WTC11 (cell line): Measurements from ENCODE around the gene ITGAL. TPM values are rescaled to one million over a fixed set of nuclear protein-coding genes. Genes with fewer than 3 reads are reported as not detected.

Experiments used
- ATAC-seq: fragments of 200-7000 bp; cut with Tn5 transposase; 2 replicates; pipeline ENCODE4 v1.10.0; 2021; ENCODE audit warnings: mild to moderate bottlenecking, moderate library complexity
- CTCF ChIA-PET: fragments of 300-600 bp; sonication (Branson Sonifier 250); formaldehyde crosslinking; loops from one replicate; lab custom pipeline; 2021; ENCODE audit warnings: antibody characterized with exemption; lab: Charles Lee
- POLR2A ChIA-PET: fragments of 350-600 bp; sonication (Branson Sonifier 250); formaldehyde crosslinking; loops from one replicate; lab custom pipeline; 2021; ENCODE audit warnings: antibody characterized with exemption; lab: Charles Lee
- DNase-seq: peaks from one replicate; pipeline ENCODE4 v3.0.0; 2021; ENCODE audit warnings: low spot score
- H3K27ac Mint-ChIP-seq: 2 replicates; pipeline ENCODE4 v1.8.0; 2021; ENCODE audit warnings: mixed read lengths
- H3K27me3 Mint-ChIP-seq: 2 replicates; pipeline ENCODE4 v1.8.0; 2021; ENCODE audit warnings: low read depth, mild to moderate bottlenecking, moderate library complexity, mixed read lengths
- H3K36me3 Mint-ChIP-seq: 2 replicates; pipeline ENCODE4 v1.8.0; 2021; ENCODE audit warnings: mixed read lengths
- H3K4me1 Mint-ChIP-seq: 2 replicates; pipeline ENCODE4 v1.8.0; 2022; ENCODE audit warnings: mixed read lengths
- H3K4me3 Mint-ChIP-seq: 2 replicates; pipeline ENCODE4 v1.8.0; 2021; ENCODE audit warnings: mild to moderate bottlenecking, moderate library complexity, mixed read lengths
- H3K9me3 Mint-ChIP-seq: 2 replicates; pipeline ENCODE4 v1.8.0; 2021; ENCODE audit warnings: mixed read lengths
- CREM ChIP-seq: sonication (generic); formaldehyde crosslinking; IDR thresholded peaks from 2 replicates; pipeline ENCODE4 v1.8.1; 2022; ENCODE audit warnings: mild to moderate bottlenecking, missing genetic modification reagents, moderate library complexity
- E2F5 ChIP-seq: sonication (generic); formaldehyde crosslinking; IDR thresholded peaks from 2 replicates; pipeline ENCODE4 v1.8.1; 2022; ENCODE audit warnings: mild to moderate bottlenecking, moderate library complexity, missing genetic modification reagents
- EMX1 ChIP-seq: fragments of 250-450 bp; sonication (Bioruptor Pico); IDR thresholded peaks from 2 replicates; pipeline ENCODE4 v1.8.0; 2021; ENCODE audit warnings: mild to moderate bottlenecking
- FOXK1 ChIP-seq: sonication (generic); formaldehyde crosslinking; IDR thresholded peaks from 2 replicates; pipeline ENCODE4 v1.8.0; 2022; ENCODE audit warnings: mild to moderate bottlenecking, moderate library complexity, missing genetic modification reagents
- FOXP1 ChIP-seq: sonication (generic); formaldehyde crosslinking; IDR thresholded peaks from 2 replicates; pipeline ENCODE4 v1.8.0; 2022; ENCODE audit warnings: missing genetic modification reagents, mild to moderate bottlenecking, moderate library complexity, borderline replicate concordance
- GTF2I ChIP-seq: fragments of 250-450 bp; sonication (Bioruptor Pico); conservative IDR thresholded peaks from 2 replicates; pipeline ENCODE4 v1.4.0; 2021; ENCODE audit warnings: mild to moderate bottlenecking
- KAT7 ChIP-seq: sonication (generic); formaldehyde crosslinking; IDR thresholded peaks from 2 replicates; pipeline ENCODE4 v1.8.1; 2023; ENCODE audit warnings: missing genetic modification reagents, mild to moderate bottlenecking, borderline replicate concordance
- NR2C2 ChIP-seq: sonication (generic); formaldehyde crosslinking; IDR thresholded peaks from 2 replicates; pipeline ENCODE4 v1.8.0; 2022; ENCODE audit warnings: mild to moderate bottlenecking, missing genetic modification reagents
- NR3C1 ChIP-seq: sonication (generic); formaldehyde crosslinking; conservative IDR thresholded peaks from 2 replicates; pipeline ENCODE4 v1.8.1; 2023; ENCODE audit warnings: low read depth, mild to moderate bottlenecking, missing genetic modification reagents
- OVOL2 ChIP-seq: fragments of 250-450 bp; sonication (Bioruptor Pico); IDR thresholded peaks from 2 replicates; pipeline ENCODE4 v1.9.0; 2021; ENCODE audit warnings: mild to moderate bottlenecking, borderline replicate concordance
- PRRX2 ChIP-seq: fragments of 250-450 bp; sonication (Bioruptor Pico); IDR thresholded peaks from 2 replicates; pipeline ENCODE4 v1.8.0; 2021; ENCODE audit warnings: mild to moderate bottlenecking
- RELA ChIP-seq: sonication (generic); formaldehyde crosslinking; IDR thresholded peaks from 2 replicates; pipeline ENCODE4 v1.8.1; 2022; ENCODE audit warnings: missing genetic modification reagents, mild to moderate bottlenecking, borderline replicate concordance
- TP53 ChIP-seq: sonication (generic); formaldehyde crosslinking; IDR thresholded peaks from 2 replicates; pipeline ENCODE4 v1.8.1; 2023; ENCODE audit warnings: mild to moderate bottlenecking, missing genetic modification reagents
- ZNF121 ChIP-seq: sonication (generic); formaldehyde crosslinking; IDR thresholded peaks from 2 replicates; pipeline ENCODE4 v1.8.0; 2023; ENCODE audit warnings: missing genetic modification reagents
- ZNF219 ChIP-seq: sonication (generic); formaldehyde crosslinking; IDR thresholded peaks from 2 replicates; pipeline ENCODE4 v1.8.0; 2023; ENCODE audit warnings: missing genetic modification reagents, mild to moderate bottlenecking, borderline replicate concordance
- ZNF317 ChIP-seq: sonication (generic); formaldehyde crosslinking; IDR thresholded peaks from 2 replicates; pipeline ENCODE4 v1.8.1; 2023; ENCODE audit warnings: low read depth, mild to moderate bottlenecking, moderate library complexity, missing genetic modification reagents, borderline replicate concordance
- total RNA-seq: library from RNA; stranded (reverse); gene quantifications from 3 replicates; pipeline ENCODE4 v1.2.3, GENCODE V29; 2021
- TF ChIP-seq, protein P1 (sequence below): sonication (generic); formaldehyde crosslinking; IDR thresholded peaks from 2 replicates; pipeline ENCODE4 v1.8.0; 2023; ENCODE audit warnings: missing genetic modification reagents, mild to moderate bottlenecking, borderline replicate concordance
- TF ChIP-seq, protein P2 (sequence below): sonication (generic); formaldehyde crosslinking; IDR thresholded peaks from 2 replicates; pipeline ENCODE4 v1.8.1; 2022; ENCODE audit warnings: low read depth, mild to moderate bottlenecking, moderate library complexity, missing genetic modification reagents, borderline replicate concordance
- TF ChIP-seq, protein P3 (sequence below): fragments of 250-450 bp; sonication (Bioruptor Pico); conservative IDR thresholded peaks from 2 replicates; pipeline ENCODE4 v1.9.0; 2021; ENCODE audit warnings: mild to moderate bottlenecking

Gene ITGAL
- total RNA-seq, 1 experiment from 2014 or later = 1.0 TPM

DNA sequence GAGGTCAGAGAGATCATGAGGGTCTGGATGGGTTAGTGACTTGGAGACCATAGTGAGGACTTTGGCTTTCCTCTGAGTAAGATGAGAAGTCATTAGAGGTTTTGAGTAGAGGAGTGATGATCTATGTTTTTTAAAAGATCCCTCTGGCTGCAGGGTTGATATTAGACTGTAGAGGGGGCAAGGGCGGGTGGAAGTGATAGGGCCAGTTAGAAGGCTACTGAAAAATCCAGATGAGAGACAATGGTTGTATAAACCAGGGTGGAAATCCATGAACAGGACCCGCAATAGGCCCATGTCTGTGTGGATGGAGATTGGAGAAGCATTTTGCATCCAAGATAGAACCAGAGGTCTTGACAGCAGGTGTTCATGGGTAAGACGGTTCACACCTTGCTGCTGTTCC is 9.8 kb downstream of the ITGAL start:
- ChIA-PET POLR2A (no interaction called here), CTCF (interaction anchor here (1.2 kb wide), 2 partner anchors 9 to 52 kb away, joined by 3 to 4 read pairs; partner anchors contain the start of gene DCTPP1)
- no peak for DNase-seq
- Mint-ChIP-seq H3K36me3 (no peaks in the 10 kb centered on the region), H3K4me1 (no peaks in the 10 kb centered on the region), H3K27ac (no peak overlapping the region), H3K4me3 (no peak overlapping the region), H3K27me3 (peaks cover 17% of the 10 kb centered on the region), H3K9me3 (no peaks in the 10 kb centered on the region)
- TF ChIP-seq, protein P1, sequence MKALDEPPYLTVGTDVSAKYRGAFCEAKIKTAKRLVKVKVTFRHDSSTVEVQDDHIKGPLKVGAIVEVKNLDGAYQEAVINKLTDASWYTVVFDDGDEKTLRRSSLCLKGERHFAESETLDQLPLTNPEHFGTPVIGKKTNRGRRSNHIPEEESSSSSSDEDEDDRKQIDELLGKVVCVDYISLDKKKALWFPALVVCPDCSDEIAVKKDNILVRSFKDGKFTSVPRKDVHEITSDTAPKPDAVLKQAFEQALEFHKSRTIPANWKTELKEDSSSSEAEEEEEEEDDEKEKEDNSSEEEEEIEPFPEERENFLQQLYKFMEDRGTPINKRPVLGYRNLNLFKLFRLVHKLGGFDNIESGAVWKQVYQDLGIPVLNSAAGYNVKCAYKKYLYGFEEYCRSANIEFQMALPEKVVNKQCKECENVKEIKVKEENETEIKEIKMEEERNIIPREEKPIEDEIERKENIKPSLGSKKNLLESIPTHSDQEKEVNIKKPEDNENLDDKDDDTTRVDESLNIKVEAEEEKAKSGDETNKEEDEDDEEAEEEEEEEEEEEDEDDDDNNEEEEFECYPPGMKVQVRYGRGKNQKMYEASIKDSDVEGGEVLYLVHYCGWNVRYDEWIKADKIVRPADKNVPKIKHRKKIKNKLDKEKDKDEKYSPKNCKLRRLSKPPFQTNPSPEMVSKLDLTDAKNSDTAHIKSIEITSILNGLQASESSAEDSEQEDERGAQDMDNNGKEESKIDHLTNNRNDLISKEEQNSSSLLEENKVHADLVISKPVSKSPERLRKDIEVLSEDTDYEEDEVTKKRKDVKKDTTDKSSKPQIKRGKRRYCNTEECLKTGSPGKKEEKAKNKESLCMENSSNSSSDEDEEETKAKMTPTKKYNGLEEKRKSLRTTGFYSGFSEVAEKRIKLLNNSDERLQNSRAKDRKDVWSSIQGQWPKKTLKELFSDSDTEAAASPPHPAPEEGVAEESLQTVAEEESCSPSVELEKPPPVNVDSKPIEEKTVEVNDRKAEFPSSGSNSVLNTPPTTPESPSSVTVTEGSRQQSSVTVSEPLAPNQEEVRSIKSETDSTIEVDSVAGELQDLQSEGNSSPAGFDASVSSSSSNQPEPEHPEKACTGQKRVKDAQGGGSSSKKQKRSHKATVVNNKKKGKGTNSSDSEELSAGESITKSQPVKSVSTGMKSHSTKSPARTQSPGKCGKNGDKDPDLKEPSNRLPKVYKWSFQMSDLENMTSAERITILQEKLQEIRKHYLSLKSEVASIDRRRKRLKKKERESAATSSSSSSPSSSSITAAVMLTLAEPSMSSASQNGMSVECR (CRISPR knock-in tag) = no peak
- no peak for TF ChIP-seq RELA (CRISPR knock-in tag)
- ATAC-seq = peak; percentile 59

DNA sequence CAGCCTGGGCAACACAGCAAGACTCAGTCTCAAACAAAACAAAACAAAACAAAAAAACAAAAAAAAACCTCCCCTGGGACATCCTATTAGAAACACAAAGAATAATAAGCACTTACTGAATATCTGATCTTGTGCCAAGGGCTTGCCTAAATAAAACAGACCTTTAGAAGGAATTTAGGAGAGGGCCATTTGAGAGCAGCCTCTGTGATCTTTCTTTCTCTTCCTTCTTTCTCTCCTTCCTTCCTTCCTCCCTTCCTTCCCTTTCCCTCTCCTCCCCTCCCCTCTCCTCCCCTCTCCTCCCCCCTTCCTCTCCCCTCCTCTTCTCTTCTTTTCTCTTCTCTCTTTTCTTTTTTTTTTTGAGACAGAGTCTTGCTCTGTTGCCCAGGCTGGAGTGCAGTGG is 12.3 kb downstream of the ITGAL start:
- ChIA-PET POLR2A (no interaction called here), CTCF (no interaction called here)
- Mint-ChIP-seq H3K9me3 (no peaks in the 10 kb centered on the region), H3K36me3 (no peaks in the 10 kb centered on the region), H3K27ac (no peak overlapping the region), H3K4me3 (no peak overlapping the region), H3K27me3 (peaks cover 11% of the 10 kb centered on the region), H3K4me1 (peaks cover 10% of the 10 kb centered on the region)
- TF ChIP-seq E2F5 (CRISPR knock-in tag) = no peak
- no peak for TF ChIP-seq GTF2I (CRISPR knock-in tag)
- TF ChIP-seq CREM = no peak
- TF ChIP-seq NR2C2 = no peak
- no peak for TF ChIP-seq EMX1 (CRISPR knock-in tag)
- TF ChIP-seq ZNF219 = no peak
- TF ChIP-seq FOXK1 = no peak
- TF ChIP-seq, protein P2, sequence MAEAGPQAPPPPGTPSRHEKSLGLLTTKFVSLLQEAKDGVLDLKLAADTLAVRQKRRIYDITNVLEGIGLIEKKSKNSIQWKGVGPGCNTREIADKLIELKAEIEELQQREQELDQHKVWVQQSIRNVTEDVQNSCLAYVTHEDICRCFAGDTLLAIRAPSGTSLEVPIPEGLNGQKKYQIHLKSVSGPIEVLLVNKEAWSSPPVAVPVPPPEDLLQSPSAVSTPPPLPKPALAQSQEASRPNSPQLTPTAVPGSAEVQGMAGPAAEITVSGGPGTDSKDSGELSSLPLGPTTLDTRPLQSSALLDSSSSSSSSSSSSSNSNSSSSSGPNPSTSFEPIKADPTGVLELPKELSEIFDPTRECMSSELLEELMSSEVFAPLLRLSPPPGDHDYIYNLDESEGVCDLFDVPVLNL (CRISPR knock-in tag) = no peak
- no peak for TF ChIP-seq ZNF317 (CRISPR knock-in tag)
- TF ChIP-seq KAT7 (CRISPR knock-in tag) = no peak
- no peak for TF ChIP-seq TP53 (CRISPR knock-in tag)
- TF ChIP-seq, protein P1 (CRISPR knock-in tag) = no peak
- TF ChIP-seq, protein P3, sequence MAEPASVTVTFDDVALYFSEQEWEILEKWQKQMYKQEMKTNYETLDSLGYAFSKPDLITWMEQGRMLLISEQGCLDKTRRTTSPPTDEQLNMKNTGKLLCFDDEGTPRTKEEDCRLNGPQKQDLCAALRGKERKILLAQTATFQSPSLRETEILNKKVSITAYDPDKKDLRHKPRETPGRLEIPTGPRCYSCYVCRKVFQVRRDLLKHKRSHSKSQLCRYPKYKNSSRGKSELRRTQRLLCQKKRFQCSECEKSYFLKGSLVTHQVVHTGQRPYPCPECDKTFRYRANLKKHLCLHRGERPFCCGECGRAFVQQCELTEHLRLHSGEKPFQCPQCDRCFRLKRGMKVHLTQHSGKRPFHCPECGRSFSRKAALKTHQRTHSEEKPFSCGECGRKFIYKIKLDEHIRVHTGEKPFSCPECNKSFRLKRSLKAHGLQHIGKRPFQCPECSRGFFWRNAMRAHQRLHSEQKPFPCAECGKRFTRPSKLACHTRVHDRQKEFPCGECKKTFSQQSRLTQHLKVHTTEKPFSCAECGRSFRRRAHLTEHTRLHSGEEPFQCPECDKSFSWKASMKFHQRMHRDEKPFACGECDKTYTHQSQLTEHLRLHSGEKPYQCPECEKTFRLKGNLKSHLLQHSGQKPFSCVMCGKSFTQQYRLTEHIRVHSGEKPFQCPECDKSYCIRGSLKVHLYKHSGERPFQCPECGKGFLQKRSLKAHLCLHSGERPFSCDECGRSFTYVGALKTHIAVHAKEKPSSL (CRISPR knock-in tag) = no peak
- TF ChIP-seq ZNF121 = no peak
- TF ChIP-seq FOXP1 (CRISPR knock-in tag) = no peak
- TF ChIP-seq PRRX2 (CRISPR knock-in tag) = no peak
- TF ChIP-seq NR3C1 (CRISPR knock-in tag) = no peak
- no peak for TF ChIP-seq OVOL2 (CRISPR knock-in tag)
- DNase-seq (no peak), ATAC-seq (no peak)
